H1 (cell line): Measurements from ENCODE around the gene ST6GALNAC3. TPM values are rescaled to one million over a fixed set of nuclear protein-coding genes. Genes with fewer than 3 reads are reported as not detected.
A peak's percentile ranks its signal among the peaks of the same experiment; 100 is the strongest.

Source experiments
- BRCA1 ChIP-seq: IDR thresholded peaks from 2 replicates; pipeline ENCODE4 v1.6.1; 2012; ENCODE audit warnings: low read depth, low read length, improper control_type of control experiment
- CHD1 ChIP-seq: IDR thresholded peaks from 2 replicates; pipeline ENCODE4 v1.6.1; 2012; ENCODE audit warnings: low read depth, low read length, improper control_type of control experiment
- CREB1 ChIP-seq: IDR thresholded peaks from 2 replicates; pipeline ENCODE4 v1.6.1; 2012; ENCODE audit warnings: inconsistent platforms
- EGR1 ChIP-seq: IDR thresholded peaks from 2 replicates; pipeline ENCODE4 v1.6.1; 2011; ENCODE audit warnings: low read depth, low read length, borderline replicate concordance
- JUND ChIP-seq: IDR thresholded peaks from 2 replicates; pipeline ENCODE4 v1.6.1; 2011; ENCODE audit warnings: mild to moderate bottlenecking, improper control_type of control experiment, low read length
- KDM4A ChIP-seq: IDR thresholded peaks from one replicate; pipeline ENCODE4 v1.7.1; 2012; ENCODE audit warnings: low read depth, mild to moderate bottlenecking, moderate library complexity, low read length, inconsistent platforms; ENCODE audit not compliant: severe bottlenecking
- NANOG ChIP-seq: IDR thresholded peaks from 2 replicates; pipeline ENCODE4 v1.6.1; 2011; ENCODE audit warnings: low read length, low read depth, mild to moderate bottlenecking, inconsistent platforms; ENCODE audit not compliant: insufficient read depth, poor library complexity, severe bottlenecking
- RAD21 ChIP-seq, 2 experiments: IDR thresholded peaks in 1 of 2; conservative IDR thresholded peaks in 1 of 2; 2 replicates each; pipeline ENCODE4 v1.6.1; 2011; ENCODE audit warnings: low read depth in 2 of 2, low read length in 2 of 2, improper control_type of control experiment in 1 of 2, inconsistent platforms in 1 of 2, mild to moderate bottlenecking in 1 of 2, moderate library complexity in 1 of 2
- RFX5 ChIP-seq: IDR thresholded peaks from 2 replicates; pipeline ENCODE4 v1.6.1; 2011; ENCODE audit warnings: low read depth, low read length, improper control_type of control experiment, borderline replicate concordance
- RNF2 ChIP-seq: fragments of 200-900, 300-1000 bp; sonication (generic); IDR thresholded peaks from 2 replicates; pipeline ENCODE4 v1.7.1; 2016; ENCODE audit warnings: borderline replicate concordance, low read depth, mild to moderate bottlenecking, antibody characterized with exemption, low read length; ENCODE audit not compliant: poor library complexity, severe bottlenecking; ENCODE audit errors: missing control alignments
- RXRA ChIP-seq: IDR thresholded peaks from 2 replicates; pipeline ENCODE4 v1.6.1; 2011; ENCODE audit warnings: low read depth, mild to moderate bottlenecking, low read length, moderate library complexity; ENCODE audit not compliant: insufficient read depth
- SAP30 ChIP-seq: fragments of 300-600 bp; sonication (generic); IDR thresholded peaks from 2 replicates; pipeline ENCODE4 v1.7.1; 2012; ENCODE audit warnings: low read length, moderate library complexity, mild to moderate bottlenecking, inconsistent platforms; ENCODE audit not compliant: insufficient read depth, insufficient replicate concordance
- SP1 ChIP-seq: IDR thresholded peaks from 2 replicates; pipeline ENCODE4 v1.6.1; 2011; ENCODE audit warnings: low read depth, low read length
- SP2 ChIP-seq: IDR thresholded peaks from 2 replicates; pipeline ENCODE4 v1.6.1; 2012; ENCODE audit warnings: mild to moderate bottlenecking, low read length, inconsistent platforms
- TEAD4 ChIP-seq: IDR thresholded peaks from 2 replicates; pipeline ENCODE4 v1.6.1; 2012; ENCODE audit warnings: low read depth, low read length, inconsistent platforms, mixed read lengths
- polyA plus RNA-seq, 7 experiments: library from polyadenylated mRNA; depleted of rRNA in 3 of 7; stranded (reverse) in 5 of 7; unstranded in 2 of 7; fragments of >200 nt in 5 of 7; fragments of 200-250 nt in 2 of 7; gene quantifications; 1 replicate in 5 of 7; 2 replicates in 1 of 7; 4 replicates in 1 of 7; pipeline versions ENCODE4 v1.2.1 to v1.2.3, GENCODE V29; 2011 to 2013; ENCODE audit warnings: missing spikeins in 2 of 7, mixed read lengths in 2 of 7
- total RNA-seq: library from RNA; stranded (reverse); fragmentation: NEBNext Ultra II Directional; extraction: Animal tissue kit (Norgen Biotek cat#: 25700); gene quantifications from 2 replicates; pipeline ENCODE4 v1.2.1, GENCODE V29; 2021
- TF ChIP-seq, protein P1 (sequence below): IDR thresholded peaks from 2 replicates; pipeline ENCODE4 v1.6.1; 2012; ENCODE audit warnings: inconsistent platforms

ST6GALNAC3 gene
- total and polyA plus RNA-seq, 2 of the 8 experiments (the other 6 are each of a cell fraction or from before 2014, with no cell fraction given), result 4.9 to 19.0 TPM

DNA sequence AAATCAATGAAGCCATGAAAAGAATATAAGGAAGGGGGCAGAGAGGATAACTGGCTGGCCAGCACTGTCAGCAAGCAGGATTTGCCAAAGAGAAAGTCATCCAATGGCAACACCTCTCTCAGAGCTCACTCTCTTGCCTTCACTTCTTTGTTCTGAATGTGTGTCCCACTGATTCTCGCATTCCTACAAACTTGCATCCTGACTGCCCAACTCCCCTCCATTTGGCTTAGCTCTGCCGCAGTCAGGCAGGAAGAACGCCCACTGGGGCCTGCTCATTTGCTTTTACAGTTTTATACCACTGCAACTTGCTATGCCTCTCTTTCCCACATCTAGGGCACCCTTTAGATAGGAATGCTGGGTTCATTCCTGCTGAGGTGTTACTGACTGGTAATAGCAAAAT is 428.6 kb downstream of the ST6GALNAC3 start (continued):
- TF ChIP-seq JUND, result no peak
- no peak for TF ChIP-seq SAP30
- TF ChIP-seq RAD21 (IDR thresholded peaks at IDR 0.05 in 1 of 2, conservative IDR thresholded peaks at IDR 0.05 in 1 of 2; ENCODE audit: low read depth in 2 of 2, low read length in 2 of 2), result 0 out of 4 replicates have a peak, but pooled peaks of 1 of the 2 experiments have one; percentile 7
- TF ChIP-seq RFX5, result no peak
- TF ChIP-seq SP1, result peak; percentile 51; the same call in 1 of the 2 replicates
- peak; percentile 87 for TF ChIP-seq TEAD4
- peak; percentile 21; the same call in 1 of the 2 replicates for TF ChIP-seq CREB1
- TF ChIP-seq NANOG, result peak; percentile 22
- no peak for TF ChIP-seq RXRA
- TF ChIP-seq SP2, result no peak
- TF ChIP-seq, protein P1, sequence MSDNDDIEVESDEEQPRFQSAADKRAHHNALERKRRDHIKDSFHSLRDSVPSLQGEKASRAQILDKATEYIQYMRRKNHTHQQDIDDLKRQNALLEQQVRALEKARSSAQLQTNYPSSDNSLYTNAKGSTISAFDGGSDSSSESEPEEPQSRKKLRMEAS, result no peak
- no peak for TF ChIP-seq KDM4A
- TF ChIP-seq EGR1, result no peak
- no peak for TF ChIP-seq BRCA1
- TF ChIP-seq CHD1, result no peak
- no peak for TF ChIP-seq RNF2
